ENCODE results near the gene APOBEC2.

APOBEC2 gene

GRCh38 chr6:41092421-41093140 lies 39.6 kb downstream of the APOBEC2 start:
- DNase-seq = no peak

- no peak for DNase-seq
Observed at GRCh38 chr6:41093729-41094128, 40.7 kb downstream of the APOBEC2 start.

GRCh38 chr6:41097467-41098090 lies 44.6 kb downstream of the APOBEC2 start:
- DNase-seq = no peak

GRCh38 chr6:41098366-41098765 lies 45.4 kb downstream of the APOBEC2 start:
- DNase-seq = no peak

DNA sequence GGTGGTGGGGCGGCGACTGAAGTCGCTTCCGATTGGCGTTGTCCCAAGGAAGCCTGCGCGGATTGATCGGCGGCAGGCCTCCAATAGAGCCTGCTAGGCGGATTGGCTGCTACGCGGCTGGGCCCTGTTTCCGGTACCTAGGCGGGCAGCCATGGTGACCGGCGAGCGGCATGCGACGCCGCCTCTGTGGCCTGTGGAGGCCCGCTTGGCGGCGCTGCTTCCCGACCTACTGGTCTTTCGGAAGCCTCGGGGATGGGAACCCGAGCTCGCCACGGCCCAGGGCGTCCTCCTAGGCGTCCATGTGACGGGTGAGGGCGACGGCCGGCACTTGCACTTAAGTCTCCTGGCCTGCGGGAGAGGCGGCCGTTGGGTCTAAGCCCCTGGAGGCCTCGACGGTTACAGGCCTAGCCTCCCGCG lies 47.9 kb downstream of the APOBEC2 start:
- DNase-seq = no peak

- no peak for DNase-seq
Observed at GRCh38 chr6:41103847-41104246, 50.8 kb downstream of the APOBEC2 start.

- no peak for DNase-seq
Observed at GRCh38 chr6:41111017-41111416, 58.0 kb downstream of the APOBEC2 start.

All from cortex of kidney (tissue), 1 donor.